Measurements from ENCODE around the gene RECQL.

DNA sequence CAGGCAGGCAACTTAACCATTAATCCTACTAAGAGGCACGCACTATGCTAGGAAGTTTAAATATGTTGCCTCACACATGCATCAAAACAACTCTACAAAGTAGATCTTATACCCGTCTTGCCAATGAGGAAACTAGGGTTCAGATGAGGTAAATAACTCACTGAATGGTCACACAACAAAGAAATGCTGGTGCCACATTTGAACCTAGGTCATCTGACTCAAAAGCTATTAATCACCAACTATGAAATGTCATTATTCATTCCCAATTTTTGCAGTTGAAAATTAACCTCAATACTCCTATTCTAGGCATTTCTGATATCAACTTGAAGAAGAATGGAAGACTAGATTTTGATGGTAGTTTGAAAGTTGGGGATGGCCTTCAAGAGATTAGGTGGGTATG, 66.7 kb downstream of the RECQL start:
- TF ChIP-seq, protein P1, sequence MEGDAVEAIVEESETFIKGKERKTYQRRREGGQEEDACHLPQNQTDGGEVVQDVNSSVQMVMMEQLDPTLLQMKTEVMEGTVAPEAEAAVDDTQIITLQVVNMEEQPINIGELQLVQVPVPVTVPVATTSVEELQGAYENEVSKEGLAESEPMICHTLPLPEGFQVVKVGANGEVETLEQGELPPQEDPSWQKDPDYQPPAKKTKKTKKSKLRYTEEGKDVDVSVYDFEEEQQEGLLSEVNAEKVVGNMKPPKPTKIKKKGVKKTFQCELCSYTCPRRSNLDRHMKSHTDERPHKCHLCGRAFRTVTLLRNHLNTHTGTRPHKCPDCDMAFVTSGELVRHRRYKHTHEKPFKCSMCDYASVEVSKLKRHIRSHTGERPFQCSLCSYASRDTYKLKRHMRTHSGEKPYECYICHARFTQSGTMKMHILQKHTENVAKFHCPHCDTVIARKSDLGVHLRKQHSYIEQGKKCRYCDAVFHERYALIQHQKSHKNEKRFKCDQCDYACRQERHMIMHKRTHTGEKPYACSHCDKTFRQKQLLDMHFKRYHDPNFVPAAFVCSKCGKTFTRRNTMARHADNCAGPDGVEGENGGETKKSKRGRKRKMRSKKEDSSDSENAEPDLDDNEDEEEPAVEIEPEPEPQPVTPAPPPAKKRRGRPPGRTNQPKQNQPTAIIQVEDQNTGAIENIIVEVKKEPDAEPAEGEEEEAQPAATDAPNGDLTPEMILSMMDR (IDR thresholded peaks at IDR 0.05), result no peak
- no peak for TF ChIP-seq POLR2A (IDR thresholded peaks at IDR 0.05)
